ENCODE results near the gene CLRN1. TPM values are rescaled to one million over a fixed set of nuclear protein-coding genes. Genes with fewer than 3 reads are reported as not detected.
"Not testable (repeated sequence)": the region's sequence is repeated elsewhere in the genome, so short reads cannot be mapped to it uniquely, and the experiment has no call there.

Gene CLRN1
- total and polyA plus RNA-seq, 2 donors: not detected

DNA sequence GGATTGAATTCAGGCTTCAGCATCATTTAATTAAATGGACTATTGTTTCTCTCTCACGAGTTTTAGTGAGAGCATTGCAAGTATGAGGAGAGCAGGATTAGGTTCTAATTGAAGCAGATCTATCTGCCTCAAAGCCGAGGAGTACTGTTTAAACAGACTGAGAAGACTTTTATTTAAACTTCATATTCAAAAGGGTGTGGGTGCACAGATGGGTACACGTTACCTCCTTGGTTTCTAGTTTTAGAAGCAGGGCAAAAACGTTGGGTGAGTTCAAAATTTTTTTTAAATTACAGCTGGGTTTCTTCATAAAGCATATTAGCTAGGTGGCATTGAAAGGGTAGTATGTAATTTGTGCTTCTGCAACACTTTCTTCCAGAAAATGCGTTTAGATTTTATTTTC lies 26.5 kb upstream of the CLRN1 start:
- H3K4me1 ChIP-seq (ENCODE audit: insufficient read depth): no peaks in the 10 kb centered on the region
- H3K27ac ChIP-seq (ENCODE audit: low read depth): no peak overlapping the region
- H3K36me3 ChIP-seq (ENCODE audit: insufficient read depth): no peaks in the 10 kb centered on the region
- no peak for DNase-seq (ENCODE audit: extremely low spot score)
- 64% methylated on average over 5 of the region's 5 CpGs for WGBS
- H3K4me3 ChIP-seq (ENCODE audit: low read depth, low read length): no peak overlapping the region

GRCh38 chr3:150996731-150997130 lies 24.2 kb upstream of the CLRN1 start:
- H3K36me3 ChIP-seq (ENCODE audit: insufficient read depth): no peaks in the 10 kb centered on the region
- no peaks in the 10 kb centered on the region for H3K4me1 ChIP-seq (ENCODE audit: insufficient read depth)
- no peak for DNase-seq (ENCODE audit: extremely low spot score)
- no peak overlapping the region for H3K27ac ChIP-seq (ENCODE audit: low read depth)
- no peak overlapping the region for H3K4me3 ChIP-seq (ENCODE audit: low read depth, low read length)

DNA sequence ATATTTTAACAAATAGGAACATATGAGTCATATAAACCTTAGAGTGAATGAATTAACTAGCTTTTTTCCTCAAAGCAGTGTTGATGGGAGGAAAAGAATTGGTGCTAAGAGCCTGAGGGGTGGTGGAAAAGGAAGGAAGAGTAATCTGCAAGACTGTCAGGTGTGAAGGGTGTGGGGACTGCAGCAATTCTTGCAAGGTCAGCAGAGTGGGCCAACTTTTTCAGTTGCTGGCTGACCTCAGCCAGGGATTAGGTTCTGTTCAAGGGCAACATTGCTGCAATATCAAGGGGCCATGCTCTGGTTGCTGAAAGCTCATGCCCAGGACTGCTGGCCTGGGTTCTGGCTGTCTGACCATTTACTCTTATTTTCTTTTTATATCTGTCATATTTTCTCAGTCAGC lies 23.0 kb upstream of the CLRN1 start:
- DNase-seq (ENCODE audit: extremely low spot score): no peak
- Histone ChIP-seq H3K4me3 (ENCODE audit: low read depth, low read length) (no peak overlapping the region), H3K27ac (ENCODE audit: low read depth) (no peak overlapping the region), H3K36me3 (ENCODE audit: insufficient read depth) (no peaks in the 10 kb centered on the region), H3K4me1 (ENCODE audit: insufficient read depth) (no peaks in the 10 kb centered on the region)

DNA sequence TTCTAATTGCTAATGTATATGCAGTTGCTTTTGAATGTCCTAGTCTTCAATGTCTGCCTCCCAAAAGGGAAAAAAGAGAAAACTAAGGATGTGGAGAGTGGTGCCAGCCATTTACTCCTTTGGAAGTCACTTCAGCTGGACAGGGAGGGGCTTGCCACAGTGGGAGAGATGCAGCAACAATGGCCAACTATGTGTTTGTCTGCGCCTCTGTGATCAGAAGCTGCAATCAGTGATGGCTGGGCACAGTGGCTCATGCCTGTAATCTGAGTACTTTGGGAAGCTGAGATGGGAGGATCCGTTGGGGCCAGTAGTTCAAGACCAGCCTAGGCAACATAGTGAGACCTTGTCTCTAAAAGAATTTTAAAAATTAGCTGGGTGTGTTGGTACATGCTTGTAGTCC lies 16.7 kb upstream of the CLRN1 start:
- no peak for DNase-seq (ENCODE audit: extremely low spot score)
- no peaks in the 10 kb centered on the region for H3K4me1 ChIP-seq (ENCODE audit: insufficient read depth)
- no peaks in the 10 kb centered on the region for H3K36me3 ChIP-seq (ENCODE audit: insufficient read depth)
- H3K27ac ChIP-seq (ENCODE audit: low read depth): no peak overlapping the region
- WGBS: 80% methylated on average over 2 of the region's 2 CpGs
- H3K4me3 ChIP-seq (ENCODE audit: low read depth, low read length): no peak overlapping the region

DNA sequence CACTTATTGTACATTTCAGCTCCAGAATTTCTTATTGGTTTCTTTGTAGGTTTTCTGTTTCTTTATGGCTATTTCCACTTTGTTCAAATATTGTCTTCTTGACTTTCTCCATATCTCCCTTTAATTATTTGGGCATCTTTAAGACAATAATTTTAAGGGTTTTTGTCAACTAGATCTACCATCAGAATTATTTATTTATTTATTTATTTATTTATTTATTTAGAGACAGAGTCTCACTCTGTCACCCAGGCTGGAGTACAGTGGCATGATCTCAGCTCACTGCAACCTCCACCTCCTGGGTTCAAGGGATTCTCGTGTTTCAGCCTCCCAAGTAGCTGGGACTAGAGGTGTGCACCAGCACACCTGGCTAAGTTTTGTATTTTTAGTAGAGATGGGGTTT lies 15.9 kb upstream of the CLRN1 start:
- DNase-seq (ENCODE audit: extremely low spot score); H3K4me1 ChIP-seq (ENCODE audit: insufficient read depth); H3K4me3 ChIP-seq (ENCODE audit: low read depth, low read length); H3K27ac ChIP-seq (ENCODE audit: low read depth); H3K36me3 ChIP-seq (ENCODE audit: insufficient read depth): not testable (repeated sequence)
- 86% methylated on average over 1 of the region's 1 CpG for WGBS

DNA sequence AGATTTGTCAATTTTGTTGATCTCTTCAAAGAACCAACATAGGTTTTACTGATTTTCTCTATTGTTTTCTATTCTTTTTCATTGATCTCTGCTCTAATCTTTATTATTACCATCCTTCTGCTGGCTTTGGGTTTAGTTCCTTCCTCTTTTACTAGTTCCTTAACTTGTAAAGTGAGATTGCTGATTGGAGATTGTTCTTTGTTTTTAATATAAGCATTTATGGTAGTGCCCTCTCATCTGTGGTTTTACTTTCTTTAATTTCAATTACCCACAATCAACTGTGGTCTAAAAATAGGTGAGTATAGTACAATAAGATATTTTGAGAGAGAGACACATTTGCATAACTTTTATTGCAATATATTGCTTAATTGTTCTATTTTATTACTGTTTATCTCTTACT lies 13.2 kb upstream of the CLRN1 start:
- no peak for DNase-seq (ENCODE audit: extremely low spot score)
- no peaks in the 10 kb centered on the region for H3K36me3 ChIP-seq (ENCODE audit: insufficient read depth)
- no peaks in the 10 kb centered on the region for H3K4me1 ChIP-seq (ENCODE audit: insufficient read depth)
- no peak overlapping the region for H3K27ac ChIP-seq (ENCODE audit: low read depth)
- H3K4me3 ChIP-seq (ENCODE audit: low read depth, low read length): no peak overlapping the region

DNA sequence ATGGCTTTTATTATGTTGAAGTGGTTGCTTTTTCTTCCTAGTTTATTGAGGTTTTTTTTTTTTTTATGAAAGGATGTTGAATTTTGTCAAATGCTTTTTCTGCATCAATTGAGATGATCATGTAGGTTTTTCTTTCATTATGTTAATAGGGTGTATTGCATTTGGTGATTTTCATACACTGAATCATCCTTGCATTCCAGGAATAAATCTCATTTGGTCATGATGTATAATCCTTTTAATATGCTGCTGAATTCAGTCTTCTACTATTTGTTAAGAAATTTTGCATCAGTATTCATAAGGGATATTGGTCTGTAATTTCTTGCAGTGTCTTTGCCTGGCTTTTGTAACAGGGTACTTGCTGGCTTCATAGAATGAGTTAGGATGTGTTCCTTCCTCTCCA lies 11.5 kb upstream of the CLRN1 start:
- H3K4me1 ChIP-seq (ENCODE audit: insufficient read depth): no peaks in the 10 kb centered on the region
- H3K36me3 ChIP-seq (ENCODE audit: insufficient read depth): no peaks in the 10 kb centered on the region
- no peak for DNase-seq (ENCODE audit: extremely low spot score)
- H3K4me3 ChIP-seq (ENCODE audit: low read depth, low read length): no peak overlapping the region
- no peak overlapping the region for H3K27ac ChIP-seq (ENCODE audit: low read depth)

DNA sequence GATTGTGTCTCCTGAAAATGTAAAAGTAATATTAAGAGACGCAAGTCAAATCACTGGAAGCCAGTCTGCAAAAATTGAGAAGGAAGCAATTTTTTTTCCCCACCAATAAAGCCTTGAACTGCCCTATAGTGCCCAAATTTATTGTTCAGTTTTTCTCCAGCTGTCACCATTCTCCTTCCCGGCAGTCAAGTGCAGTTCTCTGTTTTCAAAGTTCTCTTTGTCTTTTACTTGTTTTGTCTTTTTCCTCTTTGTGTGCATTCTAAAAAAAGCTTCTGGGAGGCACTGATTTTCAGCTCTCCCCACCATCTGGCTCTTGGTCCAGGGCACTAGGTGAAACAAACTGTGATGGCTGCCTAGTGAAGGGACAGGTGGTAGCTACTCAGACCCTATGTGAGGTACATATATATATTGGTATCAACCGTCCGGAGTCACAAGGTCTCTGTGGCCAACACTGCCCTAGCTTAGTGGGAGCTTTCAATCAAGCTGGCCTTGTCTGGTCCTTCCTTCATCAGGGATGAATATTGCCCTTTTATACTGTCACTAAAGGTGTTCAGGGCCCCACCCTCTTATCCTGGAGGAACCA lies 6.1 kb upstream of the CLRN1 start:
- H3K27ac ChIP-seq (ENCODE audit: low read depth): no peak overlapping the region
- H3K36me3 ChIP-seq (ENCODE audit: insufficient read depth): no peaks in the 10 kb centered on the region
- WGBS: 95% methylated on average over 4 of the region's 4 CpGs
- no peaks in the 10 kb centered on the region for H3K4me1 ChIP-seq (ENCODE audit: insufficient read depth)
- DNase-seq (ENCODE audit: extremely low spot score): no peak
- no peak overlapping the region for H3K4me3 ChIP-seq (ENCODE audit: low read depth, low read length)

- no peaks in the 10 kb centered on the region for H3K36me3 ChIP-seq (ENCODE audit: insufficient read depth)
- 64% methylated on average over 3 of the region's 3 CpGs for WGBS
- no peak overlapping the region for H3K27ac ChIP-seq (ENCODE audit: low read depth)
- H3K4me1 ChIP-seq (ENCODE audit: insufficient read depth): no peaks in the 10 kb centered on the region
- no peak overlapping the region for H3K4me3 ChIP-seq (ENCODE audit: low read depth, low read length)
- no peak for DNase-seq (ENCODE audit: extremely low spot score)
These were observed 3.5 kb upstream of the CLRN1 start for GRCh38 chr3:150975992-150976368.

DNA sequence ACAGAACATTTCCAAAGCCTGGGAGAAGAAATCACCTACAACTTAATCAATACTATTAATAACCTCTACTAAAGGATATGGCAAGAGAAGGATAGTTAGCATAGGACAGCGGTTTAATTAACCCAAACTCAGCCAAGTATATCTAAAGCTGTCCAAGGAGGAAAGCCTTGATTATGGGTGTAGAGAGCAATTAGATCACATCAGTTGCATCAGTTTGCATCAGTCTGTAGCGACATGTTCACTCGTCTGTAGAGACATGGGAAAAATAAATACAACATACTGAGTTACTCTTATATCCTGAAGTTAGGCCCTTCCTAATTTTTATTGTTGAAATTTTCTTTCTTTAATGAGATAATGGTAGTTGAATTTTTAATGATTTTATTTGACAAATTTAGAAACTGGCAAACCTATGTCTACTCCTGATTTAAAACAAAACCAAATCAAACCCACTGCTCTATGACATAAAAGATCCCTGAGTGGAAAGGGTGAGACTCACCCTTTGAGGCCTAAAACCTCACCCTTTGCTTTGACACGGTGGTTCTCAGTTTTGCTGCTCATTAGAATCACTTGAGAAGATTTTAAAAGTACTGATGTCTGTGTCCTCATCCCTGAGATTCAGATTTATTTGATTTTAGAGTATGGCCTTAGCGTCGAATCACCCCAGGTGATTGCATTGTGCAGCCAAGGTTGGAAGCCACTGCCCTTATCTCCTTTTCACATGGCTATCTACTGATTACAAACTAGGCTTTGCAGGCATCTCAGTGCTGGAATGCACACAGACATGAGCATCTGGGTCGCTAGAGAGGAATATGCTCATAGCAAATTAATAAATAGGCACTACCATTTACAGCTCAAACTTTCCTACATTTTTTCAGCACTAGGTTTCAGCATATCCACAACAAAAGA lies 2.8 kb upstream of the CLRN1 start:
- H3K36me3 ChIP-seq (ENCODE audit: insufficient read depth): no peaks in the 10 kb centered on the region
- DNase-seq (ENCODE audit: extremely low spot score): no peak

GRCh38 chr3:150970665-150971324 lies 1.7 kb downstream of the CLRN1 start:
- Histone ChIP-seq H3K36me3 (ENCODE audit: insufficient read depth) (no peaks in the 10 kb centered on the region), H3K27ac (ENCODE audit: low read depth) (no peak overlapping the region), H3K4me3 (ENCODE audit: low read depth, low read length) (no peak overlapping the region), H3K4me1 (ENCODE audit: insufficient read depth) (no peaks in the 10 kb centered on the region)
- WGBS: 71% methylated on average over 6 of the region's 6 CpGs
- DNase-seq (ENCODE audit: extremely low spot score): no peak

More for the DNA sequence above, 2.8 kb upstream of the CLRN1 start:
- 69% methylated on average over 7 of the region's 7 CpGs for WGBS
- H3K4me3 ChIP-seq (ENCODE audit: low read depth, low read length): no peak overlapping the region
- no peak overlapping the region for H3K27ac ChIP-seq (ENCODE audit: low read depth)
- H3K4me1 ChIP-seq (ENCODE audit: insufficient read depth): no peaks in the 10 kb centered on the region

- no peak overlapping the region for H3K4me3 ChIP-seq (ENCODE audit: low read depth, low read length)
- no peak overlapping the region for H3K27ac ChIP-seq (ENCODE audit: low read depth)
- no peak for DNase-seq (ENCODE audit: extremely low spot score)
- no peaks in the 10 kb centered on the region for H3K36me3 ChIP-seq (ENCODE audit: insufficient read depth)
- 90% methylated on average over 4 of the region's 4 CpGs for WGBS
- no peaks in the 10 kb centered on the region for H3K4me1 ChIP-seq (ENCODE audit: insufficient read depth)
These were observed 4.0 kb downstream of the CLRN1 start for GRCh38 chr3:150968341-150969035.

- Histone ChIP-seq H3K27ac (ENCODE audit: low read depth) (no peak overlapping the region), H3K36me3 (ENCODE audit: insufficient read depth) (no peaks in the 10 kb centered on the region), H3K4me1 (ENCODE audit: insufficient read depth) (no peaks in the 10 kb centered on the region), H3K4me3 (ENCODE audit: low read depth, low read length) (no peak overlapping the region)
- 81% methylated on average over 2 of the region's 2 CpGs for WGBS
- DNase-seq (ENCODE audit: extremely low spot score): no peak
These were observed 7.1 kb downstream of the CLRN1 start for GRCh38 chr3:150965436-150965835.

GRCh38 chr3:150961949-150962348 lies 10.6 kb downstream of the CLRN1 start:
- WGBS: 87% methylated on average over 4 of the region's 4 CpGs
- Histone ChIP-seq H3K4me3 (ENCODE audit: low read depth, low read length) (no peak overlapping the region), H3K4me1 (ENCODE audit: insufficient read depth) (no peaks in the 10 kb centered on the region), H3K36me3 (ENCODE audit: insufficient read depth) (no peaks in the 10 kb centered on the region), H3K27ac (ENCODE audit: low read depth) (no peak overlapping the region)
- no peak for DNase-seq (ENCODE audit: extremely low spot score)

Data from urinary bladder (tissue), 4 donors.